Measurements from ENCODE around the gene TGFB3. TPM values are rescaled to one million over a fixed set of nuclear protein-coding genes. Genes with fewer than 3 reads are reported as not detected.

Gene TGFB3
- total RNA-seq, 2 donors from 2014 or later = 6.1 to 6.8 TPM

DNA sequence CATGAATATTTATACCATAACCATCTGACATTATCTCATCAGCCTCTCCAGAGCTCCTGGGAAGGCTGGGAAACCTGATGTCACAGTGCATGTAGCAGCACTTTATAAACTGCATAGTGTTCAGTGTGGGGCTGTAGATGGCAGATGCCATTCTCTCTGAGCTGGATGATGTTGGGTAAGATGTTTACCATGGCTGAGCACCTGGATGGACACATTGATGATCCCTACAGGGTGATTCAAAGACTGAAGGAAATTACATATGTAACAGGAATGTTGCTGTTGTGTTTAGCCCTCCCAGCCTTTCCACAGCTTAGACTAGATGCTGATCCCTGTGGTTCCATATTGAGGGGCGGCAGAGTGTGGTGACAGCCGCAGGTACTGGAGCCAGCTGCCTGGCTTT, 41.2 kb upstream of the TGFB3 start:
- no peak overlapping the region for H3K4me3 ChIP-seq (ENCODE audit: low read length)
- H3K36me3 ChIP-seq (ENCODE audit: control insufficient read depth, insufficient read depth, low read length) = peaks cover 33% of the 10 kb centered on the region
- WGBS, 2 experiments (ENCODE audit: insufficient coverage in 1 of 2, insufficient read length in 1 of 2) = 97% methylated on average over 2 of the region's 2 CpGs; no CpG with 5 or more reads in 1 of the 2 experiments
- H3K9me3 Mint-ChIP-seq = peaks cover 15% of the 10 kb centered on the region
- no peaks in the 10 kb centered on the region for H3K27me3 Mint-ChIP-seq (ENCODE audit: insufficient read depth)
- DNase-seq = no peak
- TF ChIP-seq, protein P1, sequence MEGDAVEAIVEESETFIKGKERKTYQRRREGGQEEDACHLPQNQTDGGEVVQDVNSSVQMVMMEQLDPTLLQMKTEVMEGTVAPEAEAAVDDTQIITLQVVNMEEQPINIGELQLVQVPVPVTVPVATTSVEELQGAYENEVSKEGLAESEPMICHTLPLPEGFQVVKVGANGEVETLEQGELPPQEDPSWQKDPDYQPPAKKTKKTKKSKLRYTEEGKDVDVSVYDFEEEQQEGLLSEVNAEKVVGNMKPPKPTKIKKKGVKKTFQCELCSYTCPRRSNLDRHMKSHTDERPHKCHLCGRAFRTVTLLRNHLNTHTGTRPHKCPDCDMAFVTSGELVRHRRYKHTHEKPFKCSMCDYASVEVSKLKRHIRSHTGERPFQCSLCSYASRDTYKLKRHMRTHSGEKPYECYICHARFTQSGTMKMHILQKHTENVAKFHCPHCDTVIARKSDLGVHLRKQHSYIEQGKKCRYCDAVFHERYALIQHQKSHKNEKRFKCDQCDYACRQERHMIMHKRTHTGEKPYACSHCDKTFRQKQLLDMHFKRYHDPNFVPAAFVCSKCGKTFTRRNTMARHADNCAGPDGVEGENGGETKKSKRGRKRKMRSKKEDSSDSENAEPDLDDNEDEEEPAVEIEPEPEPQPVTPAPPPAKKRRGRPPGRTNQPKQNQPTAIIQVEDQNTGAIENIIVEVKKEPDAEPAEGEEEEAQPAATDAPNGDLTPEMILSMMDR (conservative IDR thresholded peaks at IDR 0.05) = no peak
- H3K4me1 ChIP-seq (ENCODE audit: control insufficient read depth, insufficient read depth, low read length) = no peaks in the 10 kb centered on the region
- H3K9me3 ChIP-seq (ENCODE audit: control insufficient read depth, low read length) = peaks cover 26% of the 10 kb centered on the region
- no peak overlapping the region for H3K27ac Mint-ChIP-seq
- H3K27me3 ChIP-seq (ENCODE audit: control insufficient read depth, insufficient read depth, low read length, poor library complexity, severe bottlenecking) = no peaks in the 10 kb centered on the region
- no peak overlapping the region for H3K9ac ChIP-seq (ENCODE audit: extremely low read depth, low read length, poor library complexity, severe bottlenecking)
- peaks cover 7% of the 10 kb centered on the region for H3K4me1 Mint-ChIP-seq
- no peak overlapping the region for H3K4me3 Mint-ChIP-seq
- H3K27ac ChIP-seq (ENCODE audit: low read depth, low read length) = no peak overlapping the region
- peaks cover 66% of the 10 kb centered on the region for H3K36me3 Mint-ChIP-seq (ENCODE audit: low read depth)

DNA sequence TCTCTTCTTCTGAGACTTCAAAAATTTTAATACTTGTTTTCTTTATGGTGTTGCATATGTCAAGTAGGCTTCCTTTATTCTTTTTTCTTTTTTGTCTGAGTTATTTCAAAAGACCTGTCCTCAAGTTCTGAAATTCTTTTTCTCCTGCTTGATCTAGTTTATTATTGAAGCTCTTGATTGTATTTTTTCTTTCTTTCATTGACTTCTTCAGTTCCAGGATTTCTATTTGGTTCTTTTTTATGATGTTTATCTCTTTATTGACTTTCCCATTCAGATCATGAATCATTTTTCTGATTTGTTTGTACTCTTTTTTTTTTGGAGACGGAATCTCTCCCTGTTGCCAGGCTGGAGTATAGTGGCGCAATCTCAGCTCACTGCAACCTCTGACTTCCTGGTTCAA, 37.9 kb upstream of the TGFB3 start:
- no peak for DNase-seq
- no peak overlapping the region for H3K4me3 Mint-ChIP-seq
- no peaks in the 10 kb centered on the region for H3K27me3 Mint-ChIP-seq (ENCODE audit: insufficient read depth)
- Histone ChIP-seq H3K9ac (ENCODE audit: extremely low read depth, low read length, poor library complexity, severe bottlenecking) (no peak overlapping the region), H3K27me3 (ENCODE audit: control insufficient read depth, insufficient read depth, low read length, poor library complexity, severe bottlenecking) (no peaks in the 10 kb centered on the region), H3K36me3 (ENCODE audit: control insufficient read depth, insufficient read depth, low read length) (peaks cover 47% of the 10 kb centered on the region), H3K9me3 (ENCODE audit: control insufficient read depth, low read length) (peaks cover 16% of the 10 kb centered on the region), H3K4me1 (ENCODE audit: control insufficient read depth, insufficient read depth, low read length) (peaks cover 1% of the 10 kb centered on the region), H3K27ac (ENCODE audit: low read depth, low read length) (no peak overlapping the region), H3K4me3 (ENCODE audit: low read length) (no peak overlapping the region)
- 94 to 100% methylated on average over 2 of the region's 2 CpGs for WGBS, 2 experiments (ENCODE audit: insufficient coverage in 1 of 2, insufficient read length in 1 of 2)
- peaks cover 58% of the 10 kb centered on the region for H3K36me3 Mint-ChIP-seq (ENCODE audit: low read depth)
- H3K9me3 Mint-ChIP-seq = peaks cover 5% of the 10 kb centered on the region
- TF ChIP-seq, protein P1 (conservative IDR thresholded peaks at IDR 0.05) = no peak
- H3K27ac Mint-ChIP-seq = no peak overlapping the region
- H3K4me1 Mint-ChIP-seq = peaks cover 14% of the 10 kb centered on the region

DNA sequence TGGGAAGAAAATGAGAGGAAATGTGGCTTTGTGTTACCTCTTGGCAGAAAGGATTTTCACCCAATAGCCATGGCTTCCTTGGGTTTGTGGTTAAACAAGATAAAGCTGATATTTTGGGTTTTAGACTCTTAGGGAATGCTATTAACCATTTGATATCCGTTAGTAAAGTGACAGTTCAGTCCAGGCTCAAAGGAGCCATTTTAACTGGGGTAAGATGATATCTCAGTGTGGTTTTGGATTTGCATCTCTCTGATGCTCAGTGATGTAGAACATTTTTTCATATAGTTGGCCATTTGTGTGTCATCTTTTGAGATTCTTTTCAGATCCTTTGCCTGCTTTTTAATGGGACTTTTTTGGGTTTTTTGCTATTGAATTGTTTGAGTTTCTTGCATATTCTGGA, 33.9 kb upstream of the TGFB3 start:
- peaks cover 41% of the 10 kb centered on the region for H3K4me1 Mint-ChIP-seq
- Histone ChIP-seq H3K36me3 (ENCODE audit: control insufficient read depth, insufficient read depth, low read length) (peaks cover 54% of the 10 kb centered on the region), H3K9ac (ENCODE audit: extremely low read depth, low read length, poor library complexity, severe bottlenecking) (no peak overlapping the region), H3K27ac (ENCODE audit: low read depth, low read length) (no peak overlapping the region), H3K9me3 (ENCODE audit: control insufficient read depth, low read length) (peaks cover 16% of the 10 kb centered on the region), H3K4me3 (ENCODE audit: low read length) (no peak overlapping the region), H3K27me3 (ENCODE audit: control insufficient read depth, insufficient read depth, low read length, poor library complexity, severe bottlenecking) (no peaks in the 10 kb centered on the region), H3K4me1 (ENCODE audit: control insufficient read depth, insufficient read depth, low read length) (peaks cover 13% of the 10 kb centered on the region)
- H3K4me3 Mint-ChIP-seq = no peak overlapping the region
- no peak overlapping the region for H3K27ac Mint-ChIP-seq
- peaks cover 66% of the 10 kb centered on the region for H3K36me3 Mint-ChIP-seq (ENCODE audit: low read depth)
- TF ChIP-seq, protein P1 (conservative IDR thresholded peaks at IDR 0.05) = no peak
- H3K9me3 Mint-ChIP-seq = peaks cover 5% of the 10 kb centered on the region
- 90 to 100% methylated on average over 1 of the region's 1 CpG for WGBS, 2 experiments (ENCODE audit: insufficient coverage in 1 of 2, insufficient read length in 1 of 2)
- no peak for DNase-seq
- no peaks in the 10 kb centered on the region for H3K27me3 Mint-ChIP-seq (ENCODE audit: insufficient read depth)

Measured in endodermal cell (in vitro differentiated cells).